Caco-2 (cell line): Measurements from ENCODE around the gene HMGCLL1. TPM values are rescaled to one million over a fixed set of nuclear protein-coding genes. Genes with fewer than 3 reads are reported as not detected.
A peak's percentile ranks its signal among the peaks of the same experiment; 100 is the strongest.

Experiments used
- BruUV-seq: library from RNA; stranded (reverse); fragments of 400-500 nt; replicated peaks from 2 replicates; lab custom pipeline; 2021; lab: Mats Ljungman, UMichigan
- CTCF ChIA-PET: fragments of 300-600 bp; sonication (Branson Sonifier 250); formaldehyde crosslinking; loops from one replicate; lab custom pipeline; 2022; ENCODE audit warnings: antibody characterized with exemption; lab: Charles Lee
- POLR2A ChIA-PET: fragments of 300-600 bp; sonication (Branson Sonifier 250); formaldehyde crosslinking; loops from one replicate; lab custom pipeline; 2022; ENCODE audit warnings: antibody characterized with exemption; lab: Charles Lee
- DNase-seq, 2 experiments: peaks; one replicate each; pipeline versions ENCODE4 v3.0.0 to v3.0.0-alpha.2; 2020 to 2022
- H3K27me3 ChIP-seq: replicated peaks from 2 replicates; pipeline ENCODE4 v1.6.0; 2011; ENCODE audit warnings: low read length; ENCODE audit not compliant: control insufficient read depth, insufficient read depth
- H3K36me3 ChIP-seq: 2 replicates; pipeline ENCODE4 v1.5.1; 2011; ENCODE audit warnings: low read length; ENCODE audit not compliant: control insufficient read depth, insufficient read depth
- H3K4me1 ChIP-seq: fragments of 250-450 bp; sonication (Bioruptor Pico); 2 replicates; pipeline ENCODE4 v1.5.1; 2020; ENCODE audit warnings: mild to moderate bottlenecking
- H3K4me3 ChIP-seq: 2 replicates; pipeline ENCODE4 v1.5.1; 2011; ENCODE audit warnings: low read depth, mild to moderate bottlenecking, control low read depth, low read length
- H3K9me3 ChIP-seq: fragments of 250-450 bp; sonication (Bioruptor Pico); 2 replicates; pipeline ENCODE4 v1.5.1; 2020; ENCODE audit warnings: mild to moderate bottlenecking, moderate library complexity
- H3K27ac Mint-ChIP-seq: one replicate; pipeline ENCODE4 v1.8.0; 2022; ENCODE audit warnings: mixed read lengths; ENCODE audit not compliant: unreplicated experiment
- H3K27me3 Mint-ChIP-seq: one replicate; pipeline ENCODE4 v1.8.0; 2022; ENCODE audit warnings: mixed read lengths; ENCODE audit not compliant: insufficient read depth, unreplicated experiment
- H3K36me3 Mint-ChIP-seq: one replicate; pipeline ENCODE4 v1.8.0; 2022; ENCODE audit warnings: mild to moderate bottlenecking, mixed read lengths; ENCODE audit not compliant: insufficient read depth, unreplicated experiment
- H3K4me1 Mint-ChIP-seq: one replicate; pipeline ENCODE4 v1.8.0; 2022; ENCODE audit warnings: low read depth, mixed read lengths; ENCODE audit not compliant: unreplicated experiment
- H3K4me3 Mint-ChIP-seq: one replicate; pipeline ENCODE4 v1.8.0; 2022; ENCODE audit warnings: mild to moderate bottlenecking, moderate library complexity, mixed read lengths; ENCODE audit not compliant: unreplicated experiment
- H3K9me3 Mint-ChIP-seq: one replicate; pipeline ENCODE4 v1.8.0; 2022; ENCODE audit warnings: mixed read lengths; ENCODE audit not compliant: unreplicated experiment
- intact Hi-C: fragments of 100-400 bp; cut with micrococcal nuclease; formaldehyde crosslinking; loops from one replicate; pipeline ENCODE4 v1.10.0; 2022; ENCODE audit not compliant: unreplicated experiment
- total RNA-seq: library from RNA; stranded (reverse); gene quantifications from 2 replicates; pipeline ENCODE4 v1.2.3, GENCODE V29; 2022
- TF ChIP-seq, protein P1 (sequence below), 2 experiments: fragments of 200-600 bp in 1 of 2; IDR thresholded peaks; 1 replicate in 1 of 2; 2 replicates in 1 of 2; pipeline versions ENCODE4 v1.5.1 to v1.8.0; 2011 to 2022; ENCODE audit warnings: antibody characterized with exemption in 1 of 2, control low read depth in 1 of 2, inconsistent platforms in 1 of 2, low read depth in 1 of 2, low read length in 1 of 2, mild to moderate bottlenecking in 1 of 2, moderate library complexity in 1 of 2; ENCODE audit not compliant: insufficient read depth in 1 of 2, severe bottlenecking in 1 of 2, unreplicated experiment in 1 of 2

The HMGCLL1 gene
- total RNA-seq, 1 experiment from 2014 or later: not detected

DNA sequence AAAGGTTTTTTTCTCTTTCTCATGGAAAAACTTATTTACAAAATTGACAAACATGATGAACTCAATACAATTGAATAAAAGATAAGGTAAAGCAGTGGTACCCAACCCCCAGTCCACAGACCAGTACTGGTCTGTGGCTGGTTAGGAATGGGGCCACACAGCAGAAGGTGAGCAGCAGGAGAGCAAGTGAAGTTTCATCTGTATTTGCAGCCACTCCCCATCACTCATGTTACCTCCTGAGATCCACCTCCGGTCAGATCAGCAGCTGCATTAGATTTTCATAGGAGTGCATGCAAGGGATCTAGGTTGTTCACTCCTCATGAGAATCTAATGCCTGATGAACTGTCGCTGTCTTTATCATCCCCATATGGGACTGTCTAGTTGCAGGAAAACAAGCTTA, 47.5 kb downstream of the HMGCLL1 start:
- no peak overlapping the region for H3K4me3 Mint-ChIP-seq
- POLR2A ChIA-PET: no interaction called here
- no peaks in the 10 kb centered on the region for H3K9me3 ChIP-seq
- no peaks in the 10 kb centered on the region for H3K4me1 ChIP-seq
- no peaks in the 10 kb centered on the region for H3K27me3 Mint-ChIP-seq
- intact Hi-C loops: no loop called here
- H3K4me3 ChIP-seq: no peak overlapping the region
- no peak for DNase-seq
- no peaks in the 10 kb centered on the region for H3K9me3 Mint-ChIP-seq
- TF ChIP-seq, protein P1, sequence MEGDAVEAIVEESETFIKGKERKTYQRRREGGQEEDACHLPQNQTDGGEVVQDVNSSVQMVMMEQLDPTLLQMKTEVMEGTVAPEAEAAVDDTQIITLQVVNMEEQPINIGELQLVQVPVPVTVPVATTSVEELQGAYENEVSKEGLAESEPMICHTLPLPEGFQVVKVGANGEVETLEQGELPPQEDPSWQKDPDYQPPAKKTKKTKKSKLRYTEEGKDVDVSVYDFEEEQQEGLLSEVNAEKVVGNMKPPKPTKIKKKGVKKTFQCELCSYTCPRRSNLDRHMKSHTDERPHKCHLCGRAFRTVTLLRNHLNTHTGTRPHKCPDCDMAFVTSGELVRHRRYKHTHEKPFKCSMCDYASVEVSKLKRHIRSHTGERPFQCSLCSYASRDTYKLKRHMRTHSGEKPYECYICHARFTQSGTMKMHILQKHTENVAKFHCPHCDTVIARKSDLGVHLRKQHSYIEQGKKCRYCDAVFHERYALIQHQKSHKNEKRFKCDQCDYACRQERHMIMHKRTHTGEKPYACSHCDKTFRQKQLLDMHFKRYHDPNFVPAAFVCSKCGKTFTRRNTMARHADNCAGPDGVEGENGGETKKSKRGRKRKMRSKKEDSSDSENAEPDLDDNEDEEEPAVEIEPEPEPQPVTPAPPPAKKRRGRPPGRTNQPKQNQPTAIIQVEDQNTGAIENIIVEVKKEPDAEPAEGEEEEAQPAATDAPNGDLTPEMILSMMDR (IDR thresholded peaks at IDR 0.05; ENCODE audit: insufficient read depth in 1 of 2, low read depth in 1 of 2, low read length in 1 of 2, severe bottlenecking in 1 of 2, unreplicated experiment in 1 of 2): no peak
- H3K27ac Mint-ChIP-seq: no peak overlapping the region
- H3K36me3 ChIP-seq: no peaks in the 10 kb centered on the region
- H3K4me1 Mint-ChIP-seq: no peaks in the 10 kb centered on the region
- H3K27me3 ChIP-seq: no peaks in the 10 kb centered on the region
- no peaks in the 10 kb centered on the region for H3K36me3 Mint-ChIP-seq
- BruUV-seq: no TSS peak
- CTCF ChIA-PET: no interaction called here

DNA sequence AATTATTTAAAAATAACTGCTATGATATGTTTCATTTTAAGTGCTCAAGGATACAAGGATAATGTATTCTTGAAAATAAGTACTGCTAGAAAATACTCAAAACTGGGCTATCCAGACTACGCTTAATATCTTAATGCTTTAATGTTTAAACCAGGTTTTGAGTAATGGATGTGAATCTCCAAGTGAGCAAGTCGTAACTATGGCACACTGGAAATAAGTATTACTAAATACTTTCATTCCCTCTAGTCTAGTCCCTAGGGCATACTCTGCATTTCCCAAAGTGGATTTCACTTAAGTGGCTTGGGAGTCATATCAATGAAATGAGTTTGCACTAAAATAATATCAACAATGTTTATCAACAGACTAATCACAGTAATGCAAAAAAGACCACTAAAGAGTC, 48.1 kb downstream of the HMGCLL1 start:
- ChIA-PET CTCF (no interaction called here), POLR2A (no interaction called here)
- no peak overlapping the region for H3K27ac Mint-ChIP-seq
- intact Hi-C loops: no loop called here
- TF ChIP-seq, protein P1 (IDR thresholded peaks at IDR 0.05; ENCODE audit: insufficient read depth in 1 of 2, low read depth in 1 of 2, low read length in 1 of 2, severe bottlenecking in 1 of 2, unreplicated experiment in 1 of 2): no peak
- DNase-seq: no peak
- H3K9me3 Mint-ChIP-seq: no peaks in the 10 kb centered on the region
- H3K9me3 ChIP-seq: no peaks in the 10 kb centered on the region
- no peaks in the 10 kb centered on the region for H3K4me1 ChIP-seq
- no peaks in the 10 kb centered on the region for H3K4me1 Mint-ChIP-seq
- BruUV-seq: no TSS peak
- H3K36me3 ChIP-seq: no peaks in the 10 kb centered on the region
- no peaks in the 10 kb centered on the region for H3K27me3 Mint-ChIP-seq
- no peaks in the 10 kb centered on the region for H3K36me3 Mint-ChIP-seq
- no peaks in the 10 kb centered on the region for H3K27me3 ChIP-seq
- no peak overlapping the region for H3K4me3 Mint-ChIP-seq
- H3K4me3 ChIP-seq: no peak overlapping the region

DNA sequence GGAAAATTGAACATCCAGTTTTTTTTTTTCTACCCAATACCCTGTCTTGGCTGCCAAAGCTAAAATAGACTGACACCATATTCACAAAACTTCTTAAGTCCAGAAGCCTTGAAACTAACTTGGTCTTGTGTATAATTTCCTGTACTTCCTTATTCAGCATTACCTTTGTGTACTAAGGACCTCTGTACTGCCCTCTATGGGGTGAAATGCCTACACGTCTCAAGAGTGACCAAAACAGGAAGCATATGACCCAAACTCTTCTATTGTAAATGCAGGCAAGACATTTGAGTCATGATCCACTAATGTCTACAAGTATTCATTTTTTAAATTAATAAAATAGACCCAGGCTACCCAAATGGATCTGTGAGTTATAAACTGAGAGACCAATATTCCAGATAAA, 50.4 kb downstream of the HMGCLL1 start:
- Mint-ChIP-seq H3K27ac (no peak overlapping the region), H3K36me3 (no peaks in the 10 kb centered on the region), H3K9me3 (no peaks in the 10 kb centered on the region), H3K4me3 (no peak overlapping the region), H3K27me3 (no peaks in the 10 kb centered on the region), H3K4me1 (no peaks in the 10 kb centered on the region)
- TF ChIP-seq, protein P1 (IDR thresholded peaks at IDR 0.05; ENCODE audit: insufficient read depth in 1 of 2, low read depth in 1 of 2, low read length in 1 of 2, severe bottlenecking in 1 of 2, unreplicated experiment in 1 of 2): peak in 1 of 2 experiments; percentile 38
- intact Hi-C loops: loop anchor here (5.0 kb wide), 1 partner anchor 81 kb away; no protein-coding TSS in a partner anchor
- no peaks in the 10 kb centered on the region for H3K36me3 ChIP-seq
- no peaks in the 10 kb centered on the region for H3K4me1 ChIP-seq
- no peaks in the 10 kb centered on the region for H3K9me3 ChIP-seq
- H3K27me3 ChIP-seq: no peaks in the 10 kb centered on the region
- ChIA-PET POLR2A (no interaction called here), CTCF (no interaction called here)
- DNase-seq: peak; percentile 37 to 49
- H3K4me3 ChIP-seq: no peak overlapping the region
- BruUV-seq: no TSS peak
